Common myeloid progenitor, CD34-positive (primary cell): ENCODE results near the gene ATG16L2.
"Not testable (repeated sequence)": the region's sequence is repeated elsewhere in the genome, so short reads cannot be mapped to it uniquely, and the experiment has no call there.

ENCODE experiments used
- CTCF ChIA-PET: fragments of 350-600 bp; sonication (Branson Sonifier 250); formaldehyde crosslinking; loops from one replicate; lab custom pipeline; 2021; ENCODE audit warnings: antibody characterized with exemption; lab: Charles Lee
- POLR2A ChIA-PET: fragments of 350-600 bp; sonication (Branson Sonifier 250); formaldehyde crosslinking; loops from one replicate; lab custom pipeline; 2021; ENCODE audit warnings: antibody characterized with exemption; lab: Charles Lee
- DNase-seq, 3 donors: peaks; one replicate each; pipeline versions ENCODE4 v3.0.0 to v3.0.0-alpha.2; 2013
- H3K27ac ChIP-seq, 2 experiments: 1 replicate in 1 of 2; 2 replicates in 1 of 2; pipeline ENCODE4 v1.7.0; 2013; ENCODE audit warnings: inconsistent platforms in 2 of 2, low read length in 2 of 2, mild to moderate bottlenecking in 2 of 2, low read depth in 1 of 2, moderate library complexity in 1 of 2; ENCODE audit not compliant: severe bottlenecking in 2 of 2, insufficient read depth in 1 of 2, poor library complexity in 1 of 2
- H3K27me3 ChIP-seq, 5 experiments: replicated peaks in 2 of 5; 1 replicate in 3 of 5; 2 replicates in 2 of 5; pipeline versions ENCODE4 v1.6.1 to v1.7.0; 2013; ENCODE audit warnings: low read length in 4 of 5, mild to moderate bottlenecking in 2 of 5, moderate library complexity in 2 of 5, inconsistent platforms in 1 of 5; ENCODE audit not compliant: insufficient read depth in 5 of 5, control insufficient read depth in 4 of 5
- H3K36me3 ChIP-seq, 4 experiments: 1 replicate in 2 of 4; 2 replicates in 2 of 4; pipeline versions ENCODE4 v1.6.1 to v1.7.0; 2013; ENCODE audit warnings: low read length in 3 of 4, control low read depth in 1 of 4, mild to moderate bottlenecking in 1 of 4; ENCODE audit not compliant: control insufficient read depth in 4 of 4, insufficient read depth in 4 of 4
- H3K4me1 ChIP-seq, 4 experiments: 1 replicate in 3 of 4; 2 replicates in 1 of 4; pipeline versions ENCODE4 v1.6.1 to v1.7.1; 2013; ENCODE audit warnings: low read length in 3 of 4, mild to moderate bottlenecking in 3 of 4, control low read depth in 1 of 4, inconsistent platforms in 1 of 4, moderate library complexity in 1 of 4; ENCODE audit not compliant: control insufficient read depth in 4 of 4, insufficient read depth in 4 of 4; ENCODE audit errors: control extremely low read depth in 1 of 4
- H3K4me3 ChIP-seq, 7 experiments: 1 replicate in 4 of 7; 2 replicates in 3 of 7; pipeline versions ENCODE4 v1.5.1 to v1.7.0; 2013; ENCODE audit warnings: mild to moderate bottlenecking in 7 of 7, low read length in 6 of 7, moderate library complexity in 6 of 7, inconsistent platforms in 2 of 7, low read depth in 2 of 7, control low read depth in 1 of 7; ENCODE audit not compliant: insufficient read depth in 4 of 7, control insufficient read depth in 1 of 7; ENCODE audit errors: extremely low read depth in 1 of 7
- H3K9me3 ChIP-seq, 5 experiments: 1 replicate in 4 of 5; 2 replicates in 1 of 5; pipeline versions ENCODE4 v1.6.1 to v1.7.1; 2013; ENCODE audit warnings: low read length in 4 of 5, mild to moderate bottlenecking in 2 of 5, inconsistent platforms in 1 of 5, low read depth in 1 of 5, moderate library complexity in 1 of 5; ENCODE audit not compliant: control insufficient read depth in 4 of 5, insufficient read depth in 2 of 5; ENCODE audit errors: control extremely low read depth in 1 of 5
- WGBS: methylation state at CpG from one replicate; pipeline ENCODE4 v1.1.5; 2013; ENCODE audit not compliant: insufficient coverage; 5-methylcytosine and 5-hydroxymethylcytosine counted together

The ATG16L2 gene

DNA sequence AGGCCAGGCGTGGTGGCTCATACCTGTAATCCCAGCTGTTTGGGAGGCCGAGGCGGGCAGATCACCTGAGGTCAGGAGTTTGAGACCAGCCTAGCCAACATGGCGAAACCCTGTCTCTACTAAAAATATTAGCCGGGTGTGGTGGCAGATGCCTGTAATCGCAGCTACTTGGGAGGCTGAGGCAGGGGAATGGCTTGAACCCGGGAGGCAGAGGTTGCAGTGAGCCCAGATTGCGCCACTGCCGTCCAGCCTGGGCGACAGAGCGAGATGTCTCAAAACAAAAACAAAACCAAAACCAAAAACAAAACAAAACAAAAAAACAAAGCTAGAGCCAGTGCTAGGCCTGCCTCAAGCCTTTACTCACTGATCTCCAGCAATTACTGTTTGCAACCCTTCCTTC is 13.4 kb downstream of the ATG16L2 start:
- H3K36me3 ChIP-seq = peaks cover 13 to 88% (median 70%) of the 10 kb centered on the region in 4 experiments
- H3K27me3 ChIP-seq, H3K9me3 ChIP-seq, DNase-seq, H3K4me1 ChIP-seq, H3K27ac ChIP-seq, H3K4me3 ChIP-seq: not testable (repeated sequence)
- POLR2A ChIA-PET = interaction anchor here (0.6 to 0.8 kb wide), 3 partner anchors 12 to 418 kb away, joined by 3 to 4 read pairs (median 3); no protein-coding TSS in a partner anchor
- CTCF ChIA-PET = interaction anchor here (0.9 to 6.5 kb wide), 9 partner anchors 11 to 461 kb away, joined by 3 to 44 read pairs (median 5); partner anchors contain the start of gene ATG16L2
- 90% methylated on average over 9 of the region's 11 CpGs for WGBS

DNA sequence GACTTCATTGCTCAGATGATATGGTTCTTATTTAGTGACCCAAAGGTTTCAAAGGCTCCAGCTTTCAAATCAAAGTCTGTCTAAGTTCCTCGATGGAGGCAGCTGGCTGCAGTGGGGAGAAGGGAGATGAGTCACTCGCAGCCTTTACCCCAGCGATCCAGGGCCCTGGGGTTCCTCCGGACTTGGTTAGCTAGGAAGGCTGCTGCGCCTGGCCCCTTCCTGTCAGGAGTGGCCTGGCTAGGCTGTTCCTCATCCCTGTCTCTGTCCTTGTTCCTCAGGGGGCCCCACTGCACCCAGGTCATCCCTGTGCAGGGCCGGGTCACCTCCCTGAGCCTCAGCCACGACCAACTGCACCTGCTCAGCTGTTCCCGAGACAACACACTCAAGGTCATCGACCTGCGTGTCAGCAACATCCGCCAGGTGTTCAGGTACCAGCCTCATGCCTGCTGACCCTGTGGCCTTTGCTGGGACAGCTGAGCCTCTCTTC is 13.9 kb downstream of the ATG16L2 start:
- POLR2A ChIA-PET = interaction anchor here (0.6 to 0.8 kb wide), 2 partner anchors 13 to 418 kb away, joined by 3 read pairs; no protein-coding TSS in a partner anchor
- Histone ChIP-seq H3K4me3 (no peak overlapping the region), H3K9me3 (no peaks in the 10 kb centered on the region), H3K36me3 (peaks cover 13 to 87% (median 67%) of the 10 kb centered on the region in 4 experiments), H3K27ac (no peak overlapping the region), H3K27me3 (no peaks in the 10 kb centered on the region), H3K4me1 (peaks cover 0 to 9% (median 0%) of the 10 kb centered on the region in 4 experiments)
- 91% methylated on average over 10 of the region's 11 CpGs for WGBS
- CTCF ChIA-PET = interaction anchor here (0.9 to 6.5 kb wide), 11 partner anchors 11 to 461 kb away, joined by 3 to 44 read pairs (median 5); partner anchors contain the start of gene ATG16L2
- no peak for DNase-seq

DNA sequence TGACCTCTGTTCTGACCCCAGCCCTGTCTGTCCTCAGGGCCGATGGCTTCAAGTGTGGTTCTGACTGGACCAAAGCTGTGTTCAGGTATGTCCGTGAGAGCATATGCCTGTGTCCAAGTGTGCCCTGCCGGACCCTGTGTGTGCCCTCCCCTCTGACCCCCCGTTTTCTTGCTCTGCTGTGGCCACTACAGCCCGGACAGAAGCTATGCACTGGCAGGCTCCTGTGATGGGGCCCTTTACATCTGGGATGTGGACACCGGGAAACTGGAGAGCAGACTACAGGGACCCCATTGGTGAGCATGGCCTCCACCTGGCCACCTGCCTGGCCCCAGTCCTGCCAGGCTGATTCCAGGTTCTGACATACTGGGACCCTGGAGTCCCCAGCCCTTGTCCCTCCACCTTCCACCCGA is 14.5 kb downstream of the ATG16L2 start:
- ChIA-PET POLR2A (no interaction called here), CTCF (interaction anchor here (1.1 to 6.5 kb wide), 9 partner anchors 12 to 460 kb away, joined by 4 to 44 read pairs (median 9); partner anchors contain the start of gene ATG16L2)
- Histone ChIP-seq H3K27me3 (no peaks in the 10 kb centered on the region), H3K27ac (no peak overlapping the region), H3K36me3 (peaks cover 11 to 85% (median 61%) of the 10 kb centered on the region in 4 experiments), H3K4me1 (peaks cover 0 to 9% (median 0%) of the 10 kb centered on the region in 4 experiments), H3K9me3 (no peaks in the 10 kb centered on the region), H3K4me3 (no peak overlapping the region)
- WGBS = 95% methylated on average over 7 of the region's 7 CpGs
- DNase-seq = no peak

DNA sequence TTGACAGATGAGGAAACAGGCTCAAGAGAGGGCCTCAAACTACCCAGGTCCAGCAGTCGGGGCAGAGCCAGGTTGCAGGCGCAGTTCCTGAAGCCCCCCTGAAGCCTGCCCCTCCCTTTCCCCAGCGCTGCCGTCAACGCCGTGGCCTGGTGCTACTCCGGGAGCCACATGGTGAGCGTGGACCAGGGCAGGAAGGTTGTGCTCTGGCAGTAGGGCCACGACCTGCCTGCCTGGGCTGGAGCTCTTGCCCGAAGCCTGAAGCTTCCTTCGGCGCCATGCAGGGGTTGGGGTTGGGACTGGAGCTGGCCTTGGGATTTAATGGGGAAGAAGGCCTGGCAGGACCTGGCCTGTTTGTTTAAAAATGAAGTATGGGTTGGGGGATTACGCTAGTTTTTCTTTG is 15.0 kb downstream of the ATG16L2 start:
- Histone ChIP-seq H3K9me3 (no peaks in the 10 kb centered on the region), H3K36me3 (peaks cover 7 to 81% (median 58%) of the 10 kb centered on the region in 4 experiments), H3K27me3 (no peaks in the 10 kb centered on the region), H3K4me3 (no peak overlapping the region), H3K27ac (no peak overlapping the region), H3K4me1 (peaks cover 0 to 9% (median 0%) of the 10 kb centered on the region in 4 experiments)
- no peak for DNase-seq
- ChIA-PET CTCF (interaction anchor here (1.1 to 6.5 kb wide), 6 partner anchors 11 to 348 kb away, joined by 4 to 44 read pairs (median 22); partner anchors contain the start of gene ATG16L2), POLR2A (no interaction called here)
- WGBS = 92% methylated on average over 6 of the region's 13 CpGs

DNA sequence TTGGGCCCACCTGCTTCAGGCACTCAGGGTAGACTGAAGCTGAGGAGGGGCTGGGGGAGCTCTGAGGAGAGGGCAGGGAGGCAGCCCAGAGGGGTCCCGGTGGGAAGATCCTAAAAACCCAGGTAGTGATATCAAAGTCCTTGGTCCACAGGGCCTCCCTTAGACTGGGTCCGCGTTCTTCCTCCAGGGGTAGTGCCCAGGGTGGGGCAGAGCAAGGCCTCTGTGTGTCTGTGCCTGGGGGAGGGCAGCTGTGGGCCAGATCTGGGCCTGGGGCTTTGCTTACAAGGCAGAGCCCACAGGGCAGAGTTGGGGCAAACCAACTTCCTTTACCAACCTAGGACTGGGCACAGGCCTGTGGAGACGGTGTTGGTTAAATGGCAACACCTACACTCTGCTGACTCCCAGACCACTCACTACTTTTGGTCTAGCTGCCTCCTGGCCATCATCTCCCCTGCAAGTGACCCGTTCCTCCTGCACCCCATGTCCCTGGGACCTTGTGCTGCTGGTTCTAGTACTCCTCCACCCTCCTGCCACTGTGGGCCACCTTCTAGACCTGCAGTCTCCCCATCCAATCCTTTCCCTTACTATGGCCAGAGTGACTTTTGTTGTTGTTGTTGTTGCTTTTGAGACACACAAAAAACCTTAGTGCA is 15.8 kb downstream of the ATG16L2 start:
- no peak overlapping the region for H3K4me3 ChIP-seq
- CTCF ChIA-PET = interaction anchor here (0.6 to 6.5 kb wide), 12 partner anchors 11 to 460 kb away, joined by 3 to 44 read pairs (median 12); partner anchors contain the start of gene ATG16L2
- peaks cover 7 to 77% (median 53%) of the 10 kb centered on the region in 4 experiments for H3K36me3 ChIP-seq
- no peaks in the 10 kb centered on the region for H3K9me3 ChIP-seq
- 96% methylated on average over 5 of the region's 5 CpGs for WGBS
- no peak for DNase-seq
- peak overlapping the region in 1 of 2 experiments; percentile 34 for H3K27ac ChIP-seq
- H3K27me3 ChIP-seq = no peaks in the 10 kb centered on the region
- H3K4me1 ChIP-seq = peaks cover 0 to 9% (median 2%) of the 10 kb centered on the region in 4 experiments
- POLR2A ChIA-PET = no interaction called here

DNA sequence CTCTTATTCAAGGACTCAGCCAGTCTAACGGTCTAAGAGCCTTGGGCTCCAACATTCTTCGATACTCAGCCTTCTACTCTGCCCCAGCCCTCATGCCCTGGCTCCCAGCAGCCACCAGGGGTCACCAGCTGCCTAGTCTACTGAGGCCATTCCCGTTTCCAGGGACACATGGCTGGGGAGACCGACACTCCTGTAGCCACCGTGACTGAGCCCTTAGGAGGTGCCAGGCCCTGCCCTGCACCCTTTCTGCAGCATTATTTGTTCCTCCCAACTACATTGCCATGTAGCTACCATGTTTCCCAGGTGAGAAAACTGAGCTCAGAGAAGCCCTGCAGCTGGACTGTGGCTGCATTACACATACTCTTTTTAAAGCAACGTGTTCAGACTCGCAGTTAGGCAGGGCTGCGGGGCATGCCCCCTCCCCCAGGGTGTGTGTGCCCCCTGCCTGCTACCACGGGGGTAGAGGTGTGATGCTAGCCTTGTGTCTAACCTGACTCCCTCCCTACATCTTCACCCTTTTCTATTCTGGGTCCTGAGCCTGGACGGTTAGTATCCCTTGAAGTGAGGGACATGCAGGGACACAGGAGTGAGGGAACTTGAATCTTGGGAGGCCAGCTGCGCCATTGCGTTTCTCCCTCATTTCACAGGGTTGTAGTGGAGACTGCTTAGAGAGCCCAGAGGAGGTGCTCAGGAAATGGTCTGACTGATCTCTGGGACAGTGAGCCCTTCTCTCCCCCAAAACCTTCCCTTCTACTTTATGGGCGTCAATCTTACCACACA is 17.5 kb downstream of the ATG16L2 start:
- no peaks in the 10 kb centered on the region for H3K27me3 ChIP-seq
- 54% methylated on average over 12 of the region's 13 CpGs for WGBS
- ChIA-PET CTCF (interaction anchor here (0.6 to 6.8 kb wide), 31 partner anchors 9 to 541 kb away, joined by 3 to 75 read pairs (median 4); partner anchors contain the start of genes ATG16L2 and STARD10), POLR2A (interaction anchor here (1.5 kb wide), 1 partner anchor 19 kb away, joined by 5 read pairs; no protein-coding TSS in a partner anchor)
- H3K36me3 ChIP-seq = peaks cover 9 to 72% (median 45%) of the 10 kb centered on the region in 4 experiments
- H3K4me3 ChIP-seq = no peak overlapping the region
- peaks cover 0 to 11% (median 4%) of the 10 kb centered on the region in 4 experiments for H3K4me1 ChIP-seq
- H3K9me3 ChIP-seq = no peaks in the 10 kb centered on the region
- no peak overlapping the region for H3K27ac ChIP-seq
- DNase-seq = peak; percentile 62 to 81 (median 79)
